GM18517 (cell line): ENCODE data around the gene STRA6.

Experiments
- ATAC-seq: cut with Tn5 transposase; IDR thresholded peaks from one replicate; pipeline ENCODE4 v1.9.1; 2021; ENCODE audit warnings: mild to moderate bottlenecking, moderate library complexity; ENCODE audit not compliant: unreplicated experiment

STRA6 gene

DNA sequence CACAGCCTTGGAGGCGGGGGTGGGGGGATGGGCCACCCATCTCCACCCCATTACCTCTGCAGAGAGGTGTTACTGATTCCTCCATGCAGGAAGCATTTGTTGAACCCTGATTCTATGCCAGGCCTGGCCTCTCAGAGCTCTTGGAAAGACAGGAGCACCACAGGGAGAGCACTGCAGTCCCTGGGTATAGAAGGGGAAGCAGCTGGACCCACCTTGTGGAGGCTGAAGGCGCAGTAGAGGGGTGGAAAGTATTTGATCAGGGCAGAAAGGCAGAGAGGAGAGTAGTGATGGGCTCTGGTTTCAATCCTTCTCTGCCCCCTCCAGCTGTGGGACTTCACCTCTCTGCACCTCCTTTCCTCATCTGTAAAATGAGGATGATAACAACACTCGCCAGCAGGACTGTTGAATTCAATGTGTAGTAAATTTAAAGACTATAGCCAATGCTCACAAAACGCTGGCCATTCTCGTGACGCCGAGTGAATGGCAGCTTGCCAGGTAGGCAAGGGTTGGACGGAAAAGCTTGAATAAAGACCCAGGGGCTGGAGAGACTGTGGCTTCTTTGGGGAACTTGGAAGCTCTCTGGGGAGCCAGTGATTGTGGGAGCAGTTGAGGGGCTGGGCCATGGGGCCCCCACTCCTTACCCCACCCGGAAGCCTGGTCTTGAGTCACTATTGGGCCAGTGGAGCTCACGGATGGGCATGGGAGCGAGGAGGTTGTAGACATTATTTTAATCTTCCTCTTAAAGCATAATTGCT lies 25.6 kb upstream of the STRA6 start:
- no peak for ATAC-seq

GRCh38 chr15:74226761-74227540 lies 24.4 kb upstream of the STRA6 start:
- ATAC-seq = no peak

DNA sequence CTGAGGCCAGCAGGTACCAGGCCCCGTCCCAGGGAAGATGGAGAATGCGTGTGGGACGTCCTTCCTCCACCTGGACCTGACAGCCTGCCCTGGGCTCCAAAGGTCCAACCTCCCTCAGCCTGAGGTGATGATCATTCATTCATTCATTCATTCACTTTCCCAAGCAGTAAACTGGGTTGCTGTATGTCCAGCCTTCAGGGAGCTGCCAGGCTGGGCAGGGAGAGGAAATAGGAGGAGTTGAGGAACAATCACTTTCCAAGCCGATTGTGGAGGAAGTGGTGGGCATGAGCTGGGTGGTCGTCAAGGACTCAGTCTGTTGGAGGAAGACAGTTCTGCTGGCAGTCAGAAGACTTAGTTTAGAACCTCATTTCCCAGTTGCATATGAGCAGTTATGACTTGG lies 23.3 kb upstream of the STRA6 start:
- ATAC-seq = no peak

DNA sequence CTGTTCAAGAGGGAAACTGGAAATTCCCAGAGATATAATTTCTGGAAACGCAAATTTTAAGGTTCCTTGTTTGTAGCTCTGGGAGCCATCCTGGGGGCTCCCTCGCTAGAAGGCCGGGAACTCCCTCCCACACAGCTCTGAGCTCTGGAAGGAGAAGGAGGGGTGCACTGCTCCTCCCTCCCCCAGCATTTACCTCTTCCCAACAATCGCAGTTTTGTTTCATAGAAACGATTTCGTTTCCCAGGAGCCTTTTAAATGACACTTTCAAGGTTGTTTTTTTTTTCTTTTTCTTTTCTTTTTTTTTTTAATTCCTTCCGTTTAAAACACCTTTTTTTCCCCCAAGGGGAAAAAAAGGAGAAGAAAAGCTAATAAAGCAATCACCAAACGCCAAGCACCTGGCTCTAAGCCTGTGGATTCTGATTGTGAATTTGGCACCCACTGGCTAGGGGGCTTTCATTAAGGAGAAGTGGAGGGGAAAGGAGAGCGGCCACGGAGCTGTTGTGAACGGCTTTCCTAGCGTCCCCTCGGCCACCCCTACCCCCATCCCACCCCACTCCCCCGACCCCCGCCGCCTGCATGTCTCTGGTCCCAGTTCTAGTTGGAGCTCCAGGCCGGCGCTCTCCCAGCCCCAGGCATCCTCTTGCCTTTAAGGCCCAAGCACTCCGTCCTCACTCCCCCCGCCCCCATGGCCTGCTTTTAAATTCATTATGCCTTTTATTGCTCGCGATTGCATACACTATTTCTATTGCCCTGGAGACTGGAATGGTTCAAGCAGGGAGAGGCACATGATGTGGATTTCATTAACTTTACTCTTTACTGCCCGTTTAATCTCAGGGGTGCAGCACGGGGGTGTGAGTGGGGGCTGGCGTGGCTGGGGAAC lies 19.9 kb upstream of the STRA6 start:
- no peak for ATAC-seq

GRCh38 chr15:74221399-74222239 lies 19.0 kb upstream of the STRA6 start:
- no peak for ATAC-seq

DNA sequence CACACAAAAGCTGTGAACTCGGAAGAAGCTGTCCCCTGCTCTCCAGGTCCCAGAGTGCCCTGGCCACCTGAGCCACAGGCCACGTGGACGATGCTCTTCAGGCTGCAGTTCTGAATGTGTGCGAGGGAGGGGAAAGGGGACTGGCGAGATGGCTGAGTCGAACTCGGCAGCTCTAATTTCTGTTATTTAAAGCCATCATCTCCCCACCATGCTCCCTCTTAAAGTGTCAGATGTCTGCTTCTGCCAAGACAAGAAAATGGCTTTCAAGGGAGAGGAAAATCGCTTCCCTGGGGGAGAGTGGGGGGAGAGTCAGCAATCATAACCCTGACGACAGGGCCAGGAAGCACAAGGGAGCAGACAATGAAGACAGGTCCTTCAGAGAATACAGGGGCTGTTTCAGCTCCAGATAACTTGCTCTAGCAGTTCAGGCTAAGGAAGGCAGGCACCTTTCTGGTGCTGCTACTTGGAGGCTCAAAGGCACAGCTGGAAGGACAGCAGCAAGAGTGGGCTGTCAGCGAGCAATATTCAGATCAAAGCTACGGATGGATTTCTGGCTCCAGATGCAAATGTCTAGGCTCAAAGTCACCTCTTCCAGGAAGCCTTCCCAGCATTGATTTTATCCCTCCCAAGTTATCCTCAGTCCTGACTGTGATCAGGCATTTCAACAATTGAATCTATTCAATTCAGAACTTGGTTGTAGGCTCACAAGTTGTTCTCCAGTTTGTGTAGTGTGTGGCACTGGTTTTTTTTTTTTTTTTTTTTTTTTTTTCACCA lies 18.1 kb upstream of the STRA6 start:
- ATAC-seq = no peak

DNA sequence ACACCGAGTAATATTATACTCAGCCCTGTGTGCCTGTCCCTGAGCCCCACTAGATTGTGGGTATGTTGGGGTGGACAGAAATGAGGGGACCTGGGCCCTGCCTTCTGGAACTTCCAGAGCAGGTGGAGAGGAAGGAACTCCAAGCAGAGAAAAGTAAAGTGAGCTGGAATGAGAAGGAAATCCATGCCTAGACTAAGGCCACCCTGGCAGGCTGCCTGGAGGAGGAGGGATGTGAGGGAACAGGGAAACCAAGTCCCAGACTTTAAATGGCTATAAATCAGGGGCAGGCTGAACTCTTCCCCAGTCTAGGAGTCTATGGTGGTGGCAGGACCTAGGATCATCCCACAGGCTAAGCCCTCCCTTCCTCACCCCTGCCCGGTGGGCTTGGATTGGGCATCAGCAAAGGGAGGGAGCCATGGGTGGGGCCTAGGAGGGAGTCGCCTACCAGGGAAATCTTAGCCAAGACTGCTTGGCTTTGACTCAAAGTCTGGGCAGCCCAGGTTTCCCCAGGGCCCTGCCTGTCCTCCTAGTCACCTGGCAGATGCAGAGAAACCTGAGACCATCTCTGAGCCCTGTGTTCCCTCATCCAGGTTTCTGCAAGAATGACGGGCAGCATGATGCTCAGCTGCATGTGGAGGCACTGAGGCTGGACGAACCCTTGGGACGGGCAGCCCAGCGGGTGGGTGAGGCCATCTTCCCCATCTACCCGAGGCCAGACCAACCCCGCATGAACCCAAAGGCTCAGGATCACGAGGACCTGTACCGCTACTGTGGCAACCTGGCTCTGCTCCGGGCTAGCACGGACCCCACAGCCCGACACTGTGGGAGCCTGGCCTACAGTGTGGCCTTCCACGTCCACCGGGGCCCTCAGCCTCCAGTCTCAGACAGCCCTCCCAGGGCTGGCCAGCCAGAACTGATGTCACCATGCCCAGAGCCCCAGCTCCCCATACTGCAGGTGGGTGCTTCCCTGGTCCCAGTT lies 15.6 kb upstream of the STRA6 start:
- ATAC-seq = no peak

GRCh38 chr15:74216949-74217348 lies 14.4 kb upstream of the STRA6 start:
- no peak for ATAC-seq

- no peak for ATAC-seq
These were observed 13.4 kb upstream of the STRA6 start for GRCh38 chr15:74215958-74216357.

DNA sequence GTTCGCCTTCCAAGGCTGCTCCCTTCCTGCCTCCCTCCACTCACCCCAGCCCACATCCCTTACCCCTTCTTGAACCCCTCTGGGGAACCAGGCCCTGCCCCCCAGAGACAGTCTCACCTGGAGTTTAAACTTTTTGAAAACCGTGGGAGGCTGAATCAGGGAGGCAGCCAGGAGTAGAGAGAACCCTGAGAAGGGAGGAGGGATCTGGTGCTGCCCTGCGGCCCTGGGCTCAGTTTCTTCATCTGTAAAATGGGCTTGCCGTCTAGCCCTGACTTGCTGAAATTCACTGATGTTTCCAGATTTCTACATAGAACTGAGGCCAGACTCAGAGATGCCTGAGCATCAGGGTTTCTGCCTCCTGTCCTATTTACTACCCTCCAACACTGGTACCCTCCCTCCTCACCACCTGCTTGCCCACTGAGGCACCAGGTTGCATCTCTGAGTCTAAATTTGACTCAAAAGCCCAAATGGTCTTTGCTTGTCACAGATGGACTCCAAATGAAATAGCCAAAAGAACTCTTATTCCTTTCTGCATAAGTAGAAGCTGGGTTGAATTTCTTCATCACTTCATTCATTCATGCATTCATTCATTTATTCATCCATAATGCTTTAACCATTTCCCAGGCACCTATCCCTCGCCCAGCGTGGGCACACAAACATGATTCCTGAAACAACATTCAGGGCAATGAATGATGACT lies 11.9 kb upstream of the STRA6 start:
- no peak for ATAC-seq

GRCh38 chr15:74213858-74214284 lies 11.3 kb upstream of the STRA6 start:
- ATAC-seq = no peak

DNA sequence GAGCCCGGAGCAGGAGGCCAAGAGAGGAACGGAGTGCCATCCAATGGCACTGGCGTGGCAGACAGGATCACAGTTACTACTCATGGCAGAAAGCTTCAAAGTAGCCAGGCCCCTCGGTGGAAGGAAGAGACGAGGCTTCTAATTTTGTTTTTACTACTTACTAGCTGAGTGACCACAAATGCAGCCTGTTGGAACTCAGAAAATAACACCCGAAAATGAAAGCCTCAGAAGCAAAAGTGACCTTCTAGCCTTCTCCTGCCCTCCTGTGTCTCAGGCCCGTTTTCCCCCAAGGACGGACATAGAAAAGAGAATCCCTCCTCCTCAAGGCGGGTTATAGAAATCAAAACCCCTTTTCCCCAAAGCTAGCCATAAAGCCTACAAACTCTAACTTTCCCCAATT lies 9.9 kb upstream of the STRA6 start:
- ATAC-seq = no peak

DNA sequence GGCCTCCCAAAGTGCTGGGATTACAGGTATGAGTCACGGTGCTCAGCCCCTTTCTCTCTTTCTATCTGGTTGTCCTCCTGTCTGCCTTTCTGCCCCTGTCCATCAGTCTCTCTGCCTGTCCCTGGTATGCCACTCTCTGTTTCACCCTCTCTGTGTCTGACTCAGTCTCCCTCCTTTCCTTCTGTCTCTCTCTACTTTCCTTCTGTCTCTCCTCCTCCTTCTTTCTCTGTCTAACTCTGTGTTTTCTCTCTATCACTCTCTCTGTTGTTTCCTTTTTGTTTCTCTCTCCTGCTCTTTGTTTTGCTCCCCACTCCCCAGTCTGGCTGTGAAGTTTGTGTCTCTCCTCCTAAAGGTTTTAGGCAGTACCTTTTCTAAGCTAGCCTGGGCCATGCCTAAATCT lies 9.1 kb upstream of the STRA6 start:
- no peak for ATAC-seq

DNA sequence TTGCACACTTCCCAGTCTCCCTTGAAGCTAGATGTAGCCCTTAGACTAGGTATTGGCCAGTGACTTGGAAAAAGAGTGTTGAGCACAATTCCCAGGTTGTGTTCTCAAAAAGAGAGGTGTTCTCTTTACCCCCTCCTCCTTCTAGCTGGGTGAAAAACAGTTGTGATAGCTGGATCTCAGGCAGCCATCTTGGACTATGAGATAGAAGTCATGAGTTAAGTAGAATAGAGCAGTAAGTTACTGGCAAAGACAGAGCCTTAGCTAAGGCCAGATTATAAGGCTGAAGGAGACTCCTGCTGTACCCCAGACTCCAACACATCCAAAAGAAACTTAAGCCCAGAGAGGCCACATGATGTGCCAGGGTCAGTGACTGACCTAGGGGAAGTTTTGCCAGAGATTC lies 8.1 kb upstream of the STRA6 start:
- no peak for ATAC-seq

GRCh38 chr15:74209997-74210671 lies 7.5 kb upstream of the STRA6 start:
- no peak for ATAC-seq

DNA sequence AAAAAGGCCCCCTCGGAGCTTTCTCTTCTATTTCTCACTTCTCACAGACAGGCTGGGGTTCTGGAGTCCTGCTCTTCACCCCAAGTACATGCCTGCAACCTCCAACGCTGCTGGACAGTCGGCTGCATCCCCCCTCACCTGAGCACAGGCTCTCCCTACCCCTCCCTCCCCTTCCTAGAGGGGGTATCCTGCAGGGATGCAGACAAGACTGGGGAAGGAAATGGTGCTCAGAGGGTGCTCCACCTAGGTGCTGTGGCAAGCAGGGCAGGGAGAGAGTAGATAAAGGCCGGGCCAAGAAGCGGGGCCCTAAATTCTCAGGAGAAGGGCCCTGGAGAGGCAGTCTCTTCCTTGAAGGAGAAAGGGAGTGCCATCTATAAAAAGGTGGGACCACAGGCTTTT lies 7.0 kb upstream of the STRA6 start:
- no peak for ATAC-seq

GRCh38 chr15:74208901-74209559 lies 6.4 kb upstream of the STRA6 start:
- no peak for ATAC-seq
